Neural progenitor cell (in vitro differentiated cells): ENCODE results near the gene KCNE5.

Source experiments
- EZH2 ChIP-seq: fragments of 200-600 bp; sonication (generic); IDR thresholded peaks from 2 replicates; pipeline ENCODE4 v1.6.1; 2017; ENCODE audit warnings: antibody characterized with exemption, mild to moderate bottlenecking, moderate library complexity
- EZH2phosphoT487 ChIP-seq: fragments of 200-600 bp; sonication (generic); IDR thresholded peaks from 2 replicates; pipeline ENCODE4 v1.6.1; 2017; ENCODE audit warnings: antibody characterized with exemption
- TF ChIP-seq, protein P1 (sequence below): fragments of 200-600 bp; sonication (generic); IDR thresholded peaks from 2 replicates; pipeline ENCODE4 v1.5.1; 2017; ENCODE audit warnings: antibody characterized with exemption, mild to moderate bottlenecking

DNA sequence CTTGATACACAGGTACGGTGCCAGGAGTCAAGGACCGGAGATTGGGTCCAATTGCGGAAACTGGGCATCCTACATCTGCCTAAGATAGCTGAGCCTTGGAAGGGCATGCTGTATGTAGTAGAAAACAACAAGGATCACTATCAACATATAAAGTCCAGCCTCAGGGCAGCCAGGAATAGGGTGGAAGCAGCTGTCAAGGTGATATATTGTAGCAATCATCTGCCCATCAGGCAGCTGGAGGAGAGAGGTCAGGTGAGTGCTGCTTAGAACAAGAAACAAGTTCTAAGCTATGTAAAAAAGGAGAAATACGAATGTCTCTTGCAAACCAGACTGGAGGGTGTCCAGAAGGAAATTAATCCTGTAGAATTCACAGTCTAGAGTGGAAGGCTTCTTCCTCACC is 34.8 kb downstream of the KCNE5 start:
- TF ChIP-seq, protein P1, sequence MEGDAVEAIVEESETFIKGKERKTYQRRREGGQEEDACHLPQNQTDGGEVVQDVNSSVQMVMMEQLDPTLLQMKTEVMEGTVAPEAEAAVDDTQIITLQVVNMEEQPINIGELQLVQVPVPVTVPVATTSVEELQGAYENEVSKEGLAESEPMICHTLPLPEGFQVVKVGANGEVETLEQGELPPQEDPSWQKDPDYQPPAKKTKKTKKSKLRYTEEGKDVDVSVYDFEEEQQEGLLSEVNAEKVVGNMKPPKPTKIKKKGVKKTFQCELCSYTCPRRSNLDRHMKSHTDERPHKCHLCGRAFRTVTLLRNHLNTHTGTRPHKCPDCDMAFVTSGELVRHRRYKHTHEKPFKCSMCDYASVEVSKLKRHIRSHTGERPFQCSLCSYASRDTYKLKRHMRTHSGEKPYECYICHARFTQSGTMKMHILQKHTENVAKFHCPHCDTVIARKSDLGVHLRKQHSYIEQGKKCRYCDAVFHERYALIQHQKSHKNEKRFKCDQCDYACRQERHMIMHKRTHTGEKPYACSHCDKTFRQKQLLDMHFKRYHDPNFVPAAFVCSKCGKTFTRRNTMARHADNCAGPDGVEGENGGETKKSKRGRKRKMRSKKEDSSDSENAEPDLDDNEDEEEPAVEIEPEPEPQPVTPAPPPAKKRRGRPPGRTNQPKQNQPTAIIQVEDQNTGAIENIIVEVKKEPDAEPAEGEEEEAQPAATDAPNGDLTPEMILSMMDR: no peak
- TF ChIP-seq EZH2 (no peak), EZH2phosphoT487 (no peak)
